Caki2 (cell line): Measurements from ENCODE around the gene SYNJ2. TPM values are rescaled to one million over a fixed set of nuclear protein-coding genes. Genes with fewer than 3 reads are reported as not detected.

Source experiments
- DNase-seq: peaks from one replicate; pipeline ENCODE4 v3.0.0-alpha.2; 2015; ENCODE audit warnings: low read depth
- in situ Hi-C: cut with HindIII; loops from 2 replicates; pipeline ENCODE4 v1.10.0; 2016; ENCODE audit warnings: low sequenced_read_pairs, low pct_unique_long_range_greater_than_20kb, mixed read lengths
- total RNA-seq: library from RNA; depleted of rRNA; stranded (reverse); fragments of >200 nt; shearing (Covaris generic); gene quantifications from 2 replicates; pipeline ENCODE4 v1.2.3, GENCODE V29; 2014; ENCODE audit warnings: low replicate concordance; rRNA removed

Gene SYNJ2
- total RNA-seq, 1 experiment from 2014 or later, result 21.3 TPM

DNA sequence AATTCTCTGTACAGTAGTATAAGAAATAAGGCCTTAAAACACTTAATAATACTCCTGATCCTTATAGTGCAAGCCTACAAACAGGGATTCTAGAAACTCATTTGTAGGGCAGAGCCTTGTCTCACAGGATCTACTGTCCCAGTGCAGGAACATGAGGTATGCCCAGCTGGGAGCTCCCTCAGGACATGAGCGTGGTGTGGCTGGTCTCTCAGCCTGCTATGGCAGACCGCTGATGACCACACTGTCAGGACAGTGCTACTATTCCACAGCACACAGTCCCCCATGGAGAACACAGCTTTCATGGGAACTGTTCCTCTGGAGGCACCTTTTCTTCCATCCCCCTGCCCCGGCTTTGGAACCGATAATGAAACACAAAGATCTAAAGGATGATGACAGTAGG is 133.4 kb downstream of the SYNJ2 start:
- in situ Hi-C loops, result no loop called here
- DNase-seq, result no peak

DNA sequence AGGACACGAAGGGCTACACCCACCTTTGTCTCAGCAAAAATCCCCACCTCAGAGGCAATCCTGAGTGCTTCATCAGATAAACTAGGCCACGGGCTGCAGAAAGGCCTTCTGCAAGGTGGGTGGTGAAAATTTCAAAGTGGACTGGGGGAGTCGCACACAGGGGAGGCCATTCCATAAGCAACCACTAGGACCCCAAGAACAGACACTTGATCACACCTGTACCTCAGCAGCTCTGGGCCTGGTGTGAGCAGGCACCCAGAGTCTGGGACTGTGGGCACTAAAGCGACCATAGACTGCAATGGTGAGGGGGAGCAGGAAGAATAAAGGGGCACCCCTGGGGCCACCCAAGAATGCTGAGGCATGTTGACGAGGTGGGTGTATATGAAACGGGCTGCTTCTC is 133.8 kb downstream of the SYNJ2 start:
- DNase-seq, result no peak
- in situ Hi-C loops, result no loop called here

DNA sequence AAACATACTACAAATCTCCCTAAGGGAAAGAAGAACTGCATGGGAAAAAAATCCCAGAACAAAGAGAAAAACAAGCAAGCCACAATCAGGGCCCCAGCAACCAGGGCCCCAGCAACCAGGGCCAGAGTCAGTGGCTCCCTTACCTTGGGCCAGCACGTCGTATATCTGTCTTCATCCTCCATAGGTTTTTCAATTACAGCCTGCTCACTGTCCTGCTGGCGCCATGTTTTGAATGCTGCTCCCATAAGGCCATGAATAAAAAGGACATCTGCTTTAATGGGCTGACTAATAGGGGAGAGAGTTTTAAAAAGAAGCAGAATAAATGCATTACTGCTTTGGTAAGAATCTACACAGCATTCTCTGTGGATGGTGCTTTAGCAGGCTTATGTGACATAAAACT is 137.2 kb downstream of the SYNJ2 start:
- DNase-seq, result no peak
- in situ Hi-C loops, result no loop called here

DNA sequence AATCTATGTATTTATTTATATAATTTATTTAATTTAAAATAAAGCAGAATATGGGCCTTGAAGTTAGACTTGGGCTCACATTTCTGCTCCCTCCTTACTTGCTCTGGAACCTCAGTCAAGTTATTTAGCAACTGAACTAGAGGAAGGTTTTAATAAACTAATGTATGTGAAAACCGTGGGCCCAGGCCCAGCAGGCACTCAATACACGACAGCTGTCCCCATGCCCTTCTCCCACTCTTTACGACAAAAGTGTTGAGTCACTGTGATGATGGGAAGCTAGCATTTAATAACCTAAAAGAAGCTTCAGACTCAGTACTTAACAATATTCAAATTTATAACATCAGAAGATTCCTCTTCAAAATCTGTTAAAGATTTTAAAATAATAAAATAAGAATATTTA is 139.7 kb downstream of the SYNJ2 start:
- DNase-seq, result no peak

DNA sequence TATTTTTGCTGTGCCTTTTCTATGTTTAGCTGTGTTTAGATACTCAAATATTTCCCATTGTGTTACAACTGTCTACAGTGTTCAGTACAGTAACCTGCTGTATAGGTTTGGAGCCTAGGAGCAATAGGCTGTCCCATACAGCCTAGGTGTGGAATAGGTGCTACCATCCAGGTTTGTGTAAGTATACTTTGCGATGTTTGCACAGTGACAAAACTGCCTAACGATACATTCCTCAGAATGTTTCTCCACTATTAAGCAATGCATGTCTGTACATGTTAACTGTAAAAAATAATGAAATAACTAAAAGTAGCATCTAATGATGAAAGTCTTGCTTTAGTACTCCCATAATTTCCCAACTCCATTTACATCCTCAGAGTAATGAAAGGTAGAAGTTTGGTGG is 140.4 kb downstream of the SYNJ2 start:
- DNase-seq, result no peak
- in situ Hi-C loops, result no loop called here

More for the DNA sequence above, 139.7 kb downstream of the SYNJ2 start:
- in situ Hi-C loops, result no loop called here

DNA sequence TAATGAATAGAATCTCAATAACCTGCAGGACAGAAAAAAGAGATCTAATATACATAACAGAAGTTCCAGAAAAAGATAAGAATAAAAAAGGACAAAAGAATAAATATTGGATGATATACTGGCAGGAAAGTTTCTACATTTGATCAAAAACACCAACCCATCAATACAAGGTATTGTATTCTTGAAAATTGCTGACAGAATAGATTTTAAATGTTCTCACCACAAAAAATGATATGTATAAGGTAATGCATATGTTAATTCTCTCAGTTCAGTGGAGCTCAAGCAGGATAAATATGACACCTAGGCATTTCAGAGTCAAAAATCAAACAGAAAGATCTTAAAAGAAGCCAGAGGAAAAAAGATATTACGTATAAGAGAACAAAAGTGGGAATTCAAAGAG is 142.6 kb downstream of the SYNJ2 start:
- in situ Hi-C loops, result no loop called here
- no peak for DNase-seq

DNA sequence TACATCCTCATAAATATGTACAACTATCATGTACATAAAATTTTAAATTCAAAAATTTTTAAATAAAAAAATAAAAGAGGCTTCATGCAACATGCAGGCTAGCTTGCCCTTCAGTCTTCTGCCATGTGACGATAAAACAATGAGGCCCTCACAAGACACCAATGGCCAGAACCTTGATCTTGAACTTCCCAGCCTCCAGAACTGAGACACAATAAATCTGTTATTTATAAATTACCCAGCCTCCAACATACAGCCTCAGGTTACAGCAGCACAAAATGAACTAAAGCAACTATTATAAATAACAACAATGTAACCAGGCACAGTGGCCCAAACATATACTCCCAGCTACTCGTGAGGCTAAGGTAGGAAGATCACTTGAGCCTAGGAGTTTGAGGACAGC is 143.6 kb downstream of the SYNJ2 start:
- in situ Hi-C loops, result no loop called here
- no peak for DNase-seq

DNA sequence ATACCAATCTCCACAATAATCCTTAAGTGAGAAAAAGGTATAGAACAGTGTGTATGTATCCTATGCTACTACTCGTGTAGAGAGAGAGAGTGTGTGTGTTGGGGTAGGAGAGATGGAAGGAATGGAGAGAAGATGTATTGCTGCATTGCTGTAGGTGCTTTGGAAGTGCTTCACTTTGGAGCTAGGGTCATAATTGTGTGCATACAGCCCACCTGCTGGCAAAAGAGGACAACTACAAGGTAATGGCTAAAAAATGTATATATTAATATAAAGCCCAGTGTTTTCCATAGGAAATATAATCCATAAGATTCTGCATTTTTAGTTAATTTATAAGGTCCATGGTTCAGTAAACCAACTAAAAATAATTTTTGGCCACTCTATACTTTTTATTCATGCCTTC is 150.3 kb downstream of the SYNJ2 start:
- in situ Hi-C loops, result no loop called here
- no peak for DNase-seq

DNA sequence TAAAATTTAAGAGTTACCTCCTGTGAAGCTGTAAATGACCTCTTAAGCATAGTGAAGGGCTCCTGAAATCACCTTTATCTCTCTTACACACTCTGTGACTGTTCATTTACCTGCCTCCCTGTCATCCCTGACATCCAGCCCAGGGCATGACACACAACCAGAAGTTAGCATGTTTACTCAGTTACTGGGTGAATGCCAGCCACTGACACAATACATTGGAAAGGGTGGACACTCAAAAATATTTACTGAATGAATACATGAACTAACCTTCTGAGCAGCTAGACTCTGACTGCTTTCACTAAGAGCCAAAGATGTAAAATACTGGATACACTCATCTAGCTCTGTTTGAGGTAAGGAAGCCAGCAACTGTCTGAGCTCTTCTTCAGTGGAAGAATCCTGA is 161.1 kb downstream of the SYNJ2 start:
- DNase-seq, result no peak
- in situ Hi-C loops, result no loop called here

DNA sequence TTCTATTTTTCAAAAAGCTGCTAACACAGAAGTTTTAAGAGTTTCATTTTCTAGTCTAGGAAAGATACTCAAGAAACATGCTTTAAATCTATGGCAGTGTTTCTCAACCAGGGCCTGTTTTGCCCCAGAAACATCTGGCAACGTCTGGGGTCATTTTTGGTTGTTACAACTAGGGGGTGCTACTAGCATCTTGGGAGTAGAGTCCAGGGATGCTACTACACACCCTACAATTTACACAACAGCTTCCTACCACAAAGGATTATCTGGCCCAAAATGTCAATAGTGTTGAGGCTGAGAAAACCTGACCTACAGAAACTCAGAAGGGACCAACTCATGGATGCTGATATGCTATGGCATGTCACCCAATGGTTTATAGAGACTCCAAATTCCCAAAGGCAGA is 162.0 kb downstream of the SYNJ2 start:
- DNase-seq, result no peak

More for the DNA sequence above, 162.0 kb downstream of the SYNJ2 start:
- in situ Hi-C loops, result no loop called here

Other genes starting within 250 kb of the SYNJ2 start
- gene SNX9, start 158.6 kb upstream of the SYNJ2 start, total RNA-seq, result 22.4 and 26.4 TPM in 2 replicates
- gene SERAC1, start 186.4 kb downstream of the SYNJ2 start, total RNA-seq, result 6.5 and 6.9 TPM in 2 replicates
- gene GTF2H5, start 186.5 kb downstream of the SYNJ2 start, total RNA-seq, result 8.0 and 19.2 TPM in 2 replicates